H9 (cell line): ENCODE measurements around the gene CWC22. TPM values are rescaled to one million over a fixed set of nuclear protein-coding genes. Genes with fewer than 3 reads are reported as not detected.

Experiments used
- DNase-seq: peaks from one replicate; pipeline ENCODE4 v3.0.0-alpha.2; 2017
- H2AFZ ChIP-seq: one replicate; pipeline ENCODE4 v1.6.1; 2013; ENCODE audit warnings: mild to moderate bottlenecking, low read length, control low read depth, moderate library complexity
- H2AK5ac ChIP-seq: 2 replicates; pipeline ENCODE4 v1.6.1; 2013; ENCODE audit warnings: low read length, control low read depth, mixed read lengths; ENCODE audit not compliant: insufficient read length
- H2BK120ac ChIP-seq: one replicate; pipeline ENCODE4 v1.6.1; 2013; ENCODE audit warnings: low read depth, mild to moderate bottlenecking, low read length, control low read depth, inconsistent platforms; ENCODE audit not compliant: poor library complexity, severe bottlenecking
- H2BK12ac ChIP-seq: 2 replicates; pipeline ENCODE4 v1.6.1; 2013; ENCODE audit warnings: low read length, control low read depth, mixed read lengths, low read depth; ENCODE audit not compliant: insufficient read length
- H2BK15ac ChIP-seq: 2 replicates; pipeline ENCODE4 v1.6.1; 2013; ENCODE audit warnings: low read depth, low read length, control low read depth
- H2BK20ac ChIP-seq: one replicate; pipeline ENCODE4 v1.6.1; 2013; ENCODE audit warnings: low read depth, mild to moderate bottlenecking, low read length, control low read depth, inconsistent platforms; ENCODE audit not compliant: poor library complexity, severe bottlenecking
- H2BK5ac ChIP-seq: 2 replicates; pipeline ENCODE4 v1.6.1; 2013; ENCODE audit warnings: low read length, control low read depth, mixed read lengths; ENCODE audit not compliant: insufficient read length
- H3K14ac ChIP-seq: 2 replicates; pipeline ENCODE4 v1.6.1; 2013; ENCODE audit warnings: low read length, control low read depth; ENCODE audit not compliant: insufficient read depth
- H3K18ac ChIP-seq: 2 replicates; pipeline ENCODE4 v1.6.1; 2013; ENCODE audit warnings: low read depth, mild to moderate bottlenecking, mixed read lengths, low read length, control low read depth; ENCODE audit not compliant: insufficient read length
- H3K23ac ChIP-seq: 2 replicates; pipeline ENCODE4 v1.6.1; 2013; ENCODE audit warnings: low read length, control low read depth, mixed read lengths, low read depth; ENCODE audit not compliant: insufficient read length
- H3K23me2 ChIP-seq: 2 replicates; pipeline ENCODE4 v1.6.1; 2013; ENCODE audit warnings: low read depth, mild to moderate bottlenecking, mixed read lengths, low read length, control low read depth; ENCODE audit not compliant: insufficient read length, poor library complexity, severe bottlenecking
- H3K27ac ChIP-seq: 2 replicates; pipeline ENCODE4 v1.5.1; 2013; ENCODE audit warnings: low read length, control low read depth, mixed read lengths, low read depth; ENCODE audit not compliant: insufficient read length
- H3K27me3 ChIP-seq: 2 replicates; pipeline ENCODE4 v1.6.1; 2013; ENCODE audit warnings: low read length, control low read depth, inconsistent platforms; ENCODE audit not compliant: insufficient read depth
- H3K4ac ChIP-seq: 2 replicates; pipeline ENCODE4 v1.6.1; 2013; ENCODE audit warnings: low read depth, mild to moderate bottlenecking, control low read depth, inconsistent platforms, low read length, moderate library complexity
- H3K4me1 ChIP-seq: 2 replicates; pipeline ENCODE4 v1.6.1; 2013; ENCODE audit warnings: low read length, control low read depth, inconsistent platforms; ENCODE audit not compliant: insufficient read depth
- H3K4me2 ChIP-seq: 2 replicates; pipeline ENCODE4 v1.6.1; 2013; ENCODE audit warnings: low read length, control low read depth, mixed read lengths; ENCODE audit not compliant: insufficient read length, insufficient read depth
- H3K56ac ChIP-seq: 2 replicates; pipeline ENCODE4 v1.6.1; 2013; ENCODE audit warnings: low read depth, mild to moderate bottlenecking, mixed read lengths, low read length, control low read depth; ENCODE audit not compliant: insufficient read length
- H3K79me1 ChIP-seq: 2 replicates; pipeline ENCODE4 v1.6.1; 2013; ENCODE audit warnings: low read depth, mild to moderate bottlenecking, moderate library complexity, low read length, control low read depth, inconsistent platforms; ENCODE audit not compliant: insufficient read depth, poor library complexity, severe bottlenecking
- H3K79me2 ChIP-seq: 2 replicates; pipeline ENCODE4 v1.6.1; 2013; ENCODE audit warnings: low read length, control low read depth, inconsistent platforms; ENCODE audit not compliant: insufficient read depth
- H3K9ac ChIP-seq: 2 replicates; pipeline ENCODE4 v1.6.1; 2013; ENCODE audit warnings: low read length, control low read depth, mixed read lengths; ENCODE audit not compliant: insufficient read length; ENCODE audit errors: extremely low read depth
- H3K9me3 ChIP-seq: one replicate; pipeline ENCODE4 v1.6.1; 2013; ENCODE audit warnings: low read depth, low read length, inconsistent platforms; ENCODE audit not compliant: control insufficient read depth
- H3T11ph ChIP-seq: one replicate; pipeline ENCODE4 v1.6.1; 2013; ENCODE audit warnings: mild to moderate bottlenecking, low read length, control low read depth, inconsistent platforms
- H4K20me1 ChIP-seq: one replicate; pipeline ENCODE4 v1.6.1; 2013; ENCODE audit not compliant: control insufficient read depth, insufficient read length, insufficient read depth
- H4K5ac ChIP-seq: 2 replicates; pipeline ENCODE4 v1.6.1; 2013; ENCODE audit warnings: low read depth, mild to moderate bottlenecking, mixed read lengths, low read length, control low read depth; ENCODE audit not compliant: insufficient read length
- H4K8ac ChIP-seq: replicated peaks from 2 replicates; pipeline ENCODE4 v1.6.1; 2013; ENCODE audit warnings: low read length, control low read depth, mixed read lengths, low read depth; ENCODE audit not compliant: insufficient read length
- H4K91ac ChIP-seq: 2 replicates; pipeline ENCODE4 v1.6.1; 2013; ENCODE audit warnings: low read depth, mild to moderate bottlenecking, moderate library complexity, mixed read lengths, low read length, control low read depth; ENCODE audit not compliant: insufficient read length
- H3K27ac Mint-ChIP-seq, 3 experiments: 2 replicates in 2 of 3; 3 replicates in 1 of 3; pipeline ENCODE4 v1.8.0; 2020 to 2021; ENCODE audit warnings: mixed read lengths in 3 of 3, mild to moderate bottlenecking in 1 of 3, moderate library complexity in 1 of 3
- H3K27me3 Mint-ChIP-seq: 2 replicates; pipeline ENCODE4 v1.8.0; 2021; ENCODE audit warnings: low read depth, mild to moderate bottlenecking, moderate library complexity, mixed read lengths
- H3K36me3 Mint-ChIP-seq, 3 experiments: 2 replicates in 2 of 3; 3 replicates in 1 of 3; pipeline ENCODE4 v1.8.0; 2020 to 2021; ENCODE audit warnings: low read depth in 3 of 3, mixed read lengths in 3 of 3; ENCODE audit not compliant: insufficient read depth in 1 of 3
- H3K4me1 Mint-ChIP-seq, 2 experiments: 2 replicates each; pipeline ENCODE4 v1.8.0; 2020; ENCODE audit warnings: mixed read lengths in 2 of 2
- H3K4me3 Mint-ChIP-seq, 2 experiments: 2 replicates in 1 of 2; 3 replicates in 1 of 2; pipeline ENCODE4 v1.8.0; 2020 to 2021; ENCODE audit warnings: mild to moderate bottlenecking in 2 of 2, mixed read lengths in 2 of 2, moderate library complexity in 1 of 2
- H3K9me3 Mint-ChIP-seq, 2 experiments: 2 replicates in 1 of 2; 3 replicates in 1 of 2; pipeline ENCODE4 v1.8.0; 2020; ENCODE audit warnings: mild to moderate bottlenecking in 2 of 2, mixed read lengths in 2 of 2, moderate library complexity in 1 of 2
- CTCF ChIP-seq: fragments of 200-600 bp; sonication (generic); conservative IDR thresholded peaks from 3 replicates; pipeline ENCODE4 v1.8.0; 2021; ENCODE audit warnings: antibody characterized with exemption, mild to moderate bottlenecking
- WGBS: extraction: QIAGEN DNeasy Blood & Tissue Kit; methylation state at CpG from one replicate; pipeline ENCODE4 v1.1.7; 2013; ENCODE audit warnings: missing lambda C conversion rate, low lambda C conversion rate, mixed read lengths; ENCODE audit not compliant: insufficient read length; ENCODE audit errors: extremely low coverage; 5-methylcytosine and 5-hydroxymethylcytosine counted together
- total RNA-seq: library from RNA; stranded (reverse); gene quantifications from 2 replicates; pipeline ENCODE4 v1.2.1, GENCODE V29; 2021

CWC22 gene
- total RNA-seq, 1 experiment from 2014 or later: 43.4 TPM

- Mint-ChIP-seq H3K4me1 (peaks cover 20 to 22% of the 10 kb centered on the region in 2 experiments), H3K27ac (peak overlapping the region; percentile 74 to 91 (median 84); a peak in 5 of 7 replicates), H3K27me3 (no peaks in the 10 kb centered on the region), H3K9me3 (peaks cover 3 to 6% of the 10 kb centered on the region in 2 experiments; a peak in 4 of 5 replicates), H3K36me3 (peaks cover 0 to 14% (median 2%) of the 10 kb centered on the region in 3 experiments; a peak in 5 of 7 replicates), H3K4me3 (no peak overlapping the region)
- peak; percentile 58 for DNase-seq
- Histone ChIP-seq H3K23ac (no peak overlapping the region), H3K56ac (no peak overlapping the region), H2AK5ac (no peak overlapping the region), H3K18ac (peak overlapping the region; percentile 8), H2BK15ac (no peak overlapping the region), H3K9me3 (no peaks in the 10 kb centered on the region), H3K23me2 (no peaks in the 10 kb centered on the region), H3K27me3 (no peaks in the 10 kb centered on the region), H4K8ac (no peak overlapping the region), H3K4me1 (peaks cover 5% of the 10 kb centered on the region; the same call in 1 of the 2 replicates), H4K20me1 (no peaks in the 10 kb centered on the region), H3K4me2 (peak overlapping the region; percentile 11), H2AFZ (no peak overlapping the region), H2BK12ac (no peak overlapping the region), H2BK5ac (no peak overlapping the region), H3K79me2 (no peaks in the 10 kb centered on the region), H3K9ac (no peak overlapping the region), H2BK120ac (no peak overlapping the region), H3K14ac (no peak overlapping the region), H4K5ac (no peak overlapping the region), H3K4ac (no peak overlapping the region), H3T11ph (no peak overlapping the region), H3K79me1 (no peaks in the 10 kb centered on the region), H3K27ac (no peak overlapping the region), H2BK20ac (no peak overlapping the region), H4K91ac (no peak overlapping the region)
- no CpG with 5 or more reads among the region's 5 CpGs for WGBS
- no peak for TF ChIP-seq CTCF
Observed at GRCh38 chr2:180033993-180034894, 27.1 kb upstream of the CWC22 start.
